Measurements from ENCODE around the gene EMD.

EMD gene

GRCh38 chrX:154356596-154356995 lies 22.5 kb upstream of the EMD start:
- Histone ChIP-seq H3K27me3 (ENCODE audit: control insufficient read depth, low read length) (no peaks in the 10 kb centered on the region), H3K79me2 (ENCODE audit: control insufficient read depth, low read length) (no peaks in the 10 kb centered on the region), H3K4me3 (ENCODE audit: low read length) (no peak overlapping the region), H3K9me2 (replicated peaks; ENCODE audit: control insufficient read depth, low read length) (no peaks in the 10 kb centered on the region), H3K4me1 (ENCODE audit: control insufficient read depth, low read length) (no peaks in the 10 kb centered on the region), H3K36me3 (ENCODE audit: control insufficient read depth, low read length) (peaks cover 13% of the 10 kb centered on the region), H3K9me3 (ENCODE audit: control insufficient read depth, insufficient read depth, low read length) (no peaks in the 10 kb centered on the region), H4K20me1 (ENCODE audit: control insufficient read depth, insufficient read depth, low read depth, low read length) (no peaks in the 10 kb centered on the region), H3K4me2 (ENCODE audit: low read length) (no peak overlapping the region), H3F3A (ENCODE audit: control insufficient read depth, insufficient read depth) (no peaks in the 10 kb centered on the region), H3K27ac (ENCODE audit: low read depth, low read length) (no peak overlapping the region)
- TF ChIP-seq EZH2phosphoT487 (IDR thresholded peaks at IDR 0.05; ENCODE audit: borderline replicate concordance, low read length) = no peak
- TF ChIP-seq CTCF (IDR thresholded peaks at IDR 0.05; ENCODE audit: low read depth, low read length, poor library complexity, severe bottlenecking) = no peak

GRCh38 chrX:154357205-154357604 lies 21.9 kb upstream of the EMD start:
- peaks cover 16% of the 10 kb centered on the region for H3K36me3 ChIP-seq (ENCODE audit: control insufficient read depth, low read length)
- H3K9me3 ChIP-seq (ENCODE audit: control insufficient read depth, insufficient read depth, low read length) = no peaks in the 10 kb centered on the region
- no peaks in the 10 kb centered on the region for H3F3A ChIP-seq (ENCODE audit: control insufficient read depth, insufficient read depth)
- H4K20me1 ChIP-seq (ENCODE audit: control insufficient read depth, insufficient read depth, low read depth, low read length) = no peaks in the 10 kb centered on the region
- no peak overlapping the region for H3K4me3 ChIP-seq (ENCODE audit: low read length)
- no peak overlapping the region for H3K27ac ChIP-seq (ENCODE audit: low read depth, low read length)
- no peaks in the 10 kb centered on the region for H3K27me3 ChIP-seq (ENCODE audit: control insufficient read depth, low read length)
- H3K79me2 ChIP-seq (ENCODE audit: control insufficient read depth, low read length) = no peaks in the 10 kb centered on the region
- H3K4me1 ChIP-seq (ENCODE audit: control insufficient read depth, low read length) = no peaks in the 10 kb centered on the region
- no peak overlapping the region for H3K4me2 ChIP-seq (ENCODE audit: low read length)
- TF ChIP-seq EZH2phosphoT487 (IDR thresholded peaks at IDR 0.05; ENCODE audit: borderline replicate concordance, low read length) (no peak), CTCF (IDR thresholded peaks at IDR 0.05; ENCODE audit: low read depth, low read length, poor library complexity, severe bottlenecking) (no peak)
- no peaks in the 10 kb centered on the region for H3K9me2 ChIP-seq (replicated peaks; ENCODE audit: control insufficient read depth, low read length)

DNA sequence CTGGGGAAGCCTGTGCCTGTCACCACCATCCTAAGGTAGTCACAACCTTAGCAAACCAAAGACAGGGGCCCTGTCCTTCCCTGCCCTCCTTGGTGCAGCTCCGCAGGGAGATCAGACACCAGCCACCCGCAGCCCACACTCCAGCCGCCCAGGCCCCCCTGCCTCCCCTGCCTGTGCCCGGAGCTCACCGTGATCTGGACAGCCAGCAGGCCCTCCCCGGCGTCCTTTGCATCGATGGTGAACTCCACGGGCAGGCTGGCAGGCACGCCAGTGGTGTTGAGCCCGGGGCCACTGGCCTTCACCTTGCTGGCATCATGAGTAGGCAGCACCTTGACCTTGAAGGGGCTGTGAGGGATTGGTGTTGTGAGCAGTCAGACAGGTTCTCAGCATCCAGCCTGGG lies 21.1 kb upstream of the EMD start:
- no peak overlapping the region for H3K27ac ChIP-seq (ENCODE audit: low read depth, low read length)
- no peak overlapping the region for H3K4me2 ChIP-seq (ENCODE audit: low read length)
- no peaks in the 10 kb centered on the region for H3K4me1 ChIP-seq (ENCODE audit: control insufficient read depth, low read length)
- H3K27me3 ChIP-seq (ENCODE audit: control insufficient read depth, low read length) = no peaks in the 10 kb centered on the region
- TF ChIP-seq EZH2phosphoT487 (IDR thresholded peaks at IDR 0.05; ENCODE audit: borderline replicate concordance, low read length) = no peak
- H3K4me3 ChIP-seq (ENCODE audit: low read length) = no peak overlapping the region
- H3K9me2 ChIP-seq (replicated peaks; ENCODE audit: control insufficient read depth, low read length) = no peaks in the 10 kb centered on the region
- peaks cover 16% of the 10 kb centered on the region for H3K36me3 ChIP-seq (ENCODE audit: control insufficient read depth, low read length)
- H3F3A ChIP-seq (ENCODE audit: control insufficient read depth, insufficient read depth) = no peaks in the 10 kb centered on the region
- H4K20me1 ChIP-seq (ENCODE audit: control insufficient read depth, insufficient read depth, low read depth, low read length) = no peaks in the 10 kb centered on the region
- no peaks in the 10 kb centered on the region for H3K79me2 ChIP-seq (ENCODE audit: control insufficient read depth, low read length)
- H3K9me3 ChIP-seq (ENCODE audit: control insufficient read depth, insufficient read depth, low read length) = no peaks in the 10 kb centered on the region

DNA sequence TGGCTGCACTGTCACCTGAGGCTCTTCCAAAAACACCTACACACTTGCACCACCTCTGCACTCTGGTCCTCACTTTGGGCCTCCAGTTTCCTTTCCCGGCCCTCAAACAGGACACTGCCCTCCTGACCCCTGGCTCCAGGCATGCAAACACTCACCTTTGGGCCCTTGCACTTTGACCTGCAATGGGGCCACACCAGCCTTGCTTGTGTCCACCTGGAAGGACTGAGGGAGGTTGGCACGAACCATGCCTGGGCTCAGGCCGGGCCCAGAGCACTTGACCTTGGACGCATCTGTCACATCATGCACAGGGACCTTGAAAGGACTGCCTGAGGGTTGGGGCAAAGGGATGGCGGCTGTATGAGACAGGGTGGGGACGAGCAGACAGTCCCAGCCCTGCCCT lies 20.3 kb upstream of the EMD start:
- H3K9me3 ChIP-seq (ENCODE audit: control insufficient read depth, insufficient read depth, low read length) = no peaks in the 10 kb centered on the region
- H4K20me1 ChIP-seq (ENCODE audit: control insufficient read depth, insufficient read depth, low read depth, low read length) = no peaks in the 10 kb centered on the region
- H3K27me3 ChIP-seq (ENCODE audit: control insufficient read depth, low read length) = no peaks in the 10 kb centered on the region
- H3F3A ChIP-seq (ENCODE audit: control insufficient read depth, insufficient read depth) = no peaks in the 10 kb centered on the region
- no peaks in the 10 kb centered on the region for H3K9me2 ChIP-seq (replicated peaks; ENCODE audit: control insufficient read depth, low read length)
- H3K79me2 ChIP-seq (ENCODE audit: control insufficient read depth, low read length) = no peaks in the 10 kb centered on the region
- peaks cover 12% of the 10 kb centered on the region for H3K36me3 ChIP-seq (ENCODE audit: control insufficient read depth, low read length)
- H3K4me1 ChIP-seq (ENCODE audit: control insufficient read depth, low read length) = no peaks in the 10 kb centered on the region
- H3K27ac ChIP-seq (ENCODE audit: low read depth, low read length) = no peak overlapping the region
- no peak overlapping the region for H3K4me2 ChIP-seq (ENCODE audit: low read length)
- TF ChIP-seq EZH2phosphoT487 (IDR thresholded peaks at IDR 0.05; ENCODE audit: borderline replicate concordance, low read length) (no peak), CTCF (IDR thresholded peaks at IDR 0.05; ENCODE audit: low read depth, low read length, poor library complexity, severe bottlenecking) (no peak)
- no peak overlapping the region for H3K4me3 ChIP-seq (ENCODE audit: low read length)
